NCI-H69 (cell line): ENCODE measurements around the gene PTPN5.

Source experiments
- DNase-seq: peaks from one replicate; lab custom pipeline; 2025; lab: John Stamatoyannopoulos, UW

The PTPN5 gene

GRCh38 chr11:18739685-18740084 is 51.9 kb downstream of the PTPN5 start:
- DNase-seq: no peak

GRCh38 chr11:18737642-18738041 is 54.0 kb downstream of the PTPN5 start:
- no peak for DNase-seq

- DNase-seq: no peak
Observed at GRCh38 chr11:18736590-18737148, 54.9 kb downstream of the PTPN5 start.

- DNase-seq: no peak
Observed at GRCh38 chr11:18733202-18733601, 58.4 kb downstream of the PTPN5 start.

- DNase-seq: peak; percentile 31
Observed at GRCh38 chr11:18731949-18732821, 59.4 kb downstream of the PTPN5 start.

- no peak for DNase-seq
Observed at GRCh38 chr11:18731441-18731840, 60.2 kb downstream of the PTPN5 start.

- DNase-seq: no peak
Observed at GRCh38 chr11:18730020-18730419, 61.6 kb downstream of the PTPN5 start.

DNA sequence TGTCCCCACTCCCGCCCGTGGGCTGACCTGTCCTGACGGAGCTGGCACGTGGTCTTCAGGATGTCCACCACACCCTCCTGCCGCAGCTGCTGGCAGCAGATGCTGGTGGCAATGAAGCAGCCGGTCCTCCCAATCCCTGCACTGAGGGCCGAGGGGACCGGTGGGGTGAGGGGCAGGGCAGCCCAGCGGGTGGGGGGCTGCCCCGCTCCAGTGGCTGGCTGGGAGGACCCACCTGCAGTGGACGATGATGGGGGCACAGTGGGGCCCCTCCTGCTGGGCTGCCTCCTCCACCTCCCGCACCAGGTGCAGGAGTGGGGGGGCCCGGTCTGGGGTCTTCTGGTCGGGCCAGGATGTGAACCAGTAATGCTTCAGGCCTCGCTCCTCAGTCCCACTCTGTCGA is 62.2 kb downstream of the PTPN5 start:
- DNase-seq: no peak

DNA sequence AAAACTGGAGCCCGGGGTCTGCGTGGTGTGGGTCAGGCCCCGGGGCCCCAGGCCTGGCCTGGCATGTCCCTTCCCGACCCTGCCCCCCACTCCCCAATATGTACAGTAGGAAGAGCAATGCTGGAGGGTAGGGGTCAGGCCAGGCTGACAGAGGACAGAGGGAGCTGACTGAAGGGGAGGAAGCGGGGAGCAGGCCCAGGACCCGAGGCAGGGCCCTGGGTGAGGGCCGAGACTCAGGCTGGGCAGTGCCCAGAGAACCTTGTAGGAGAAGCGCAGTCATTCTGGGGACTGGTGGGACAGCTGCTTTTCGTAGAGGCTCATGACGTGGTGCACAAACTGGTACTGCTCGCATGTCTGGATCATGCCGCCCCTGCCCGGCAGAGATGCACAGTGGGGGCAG is 62.9 kb downstream of the PTPN5 start:
- no peak for DNase-seq

- peak; percentile 58 for DNase-seq
Observed at GRCh38 chr11:18727479-18728236, 63.9 kb downstream of the PTPN5 start.

DNA sequence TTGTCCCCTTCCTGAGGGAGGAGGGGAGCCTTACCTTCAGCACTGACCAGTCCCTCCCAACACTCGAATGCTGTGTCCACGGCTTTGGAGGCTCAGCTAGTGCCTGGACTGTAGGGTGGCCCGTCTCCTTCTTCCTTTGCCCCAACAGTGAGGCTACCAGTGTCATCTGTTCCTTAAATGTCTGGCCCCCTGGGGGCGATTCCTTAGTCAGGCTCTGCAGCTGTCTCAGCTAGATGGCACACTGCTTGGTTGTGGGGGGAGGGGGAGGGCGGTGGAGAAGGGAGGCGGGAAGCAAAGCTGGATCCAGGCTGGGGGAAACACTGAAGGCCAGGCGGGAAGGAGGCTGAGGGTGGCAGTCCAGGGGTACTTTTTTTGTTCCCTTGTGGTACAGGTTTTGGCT is 65.6 kb downstream of the PTPN5 start, which contains the start of gene IGSF22:
IGSF22 (minus strand) TSS at position 149 of the 400 bp plus-strand sequence. CDS start 1,952 bp downstream, outside the sequence.
- DNase-seq: no peak

GRCh38 chr11:18723991-18724390 is 67.6 kb downstream of the PTPN5 start:
- peak; percentile 50 for DNase-seq

GRCh38 chr11:18722293-18722637 is 69.3 kb downstream of the PTPN5 start:
- DNase-seq: no peak

GRCh38 chr11:18721561-18722292 is 69.9 kb downstream of the PTPN5 start:
- peak; percentile 58 for DNase-seq

- peak; percentile 81 for DNase-seq
Observed at GRCh38 chr11:18720808-18721560, 70.6 kb downstream of the PTPN5 start.

- no peak for DNase-seq
Observed at GRCh38 chr11:18720091-18720807, 71.3 kb downstream of the PTPN5 start.

DNA sequence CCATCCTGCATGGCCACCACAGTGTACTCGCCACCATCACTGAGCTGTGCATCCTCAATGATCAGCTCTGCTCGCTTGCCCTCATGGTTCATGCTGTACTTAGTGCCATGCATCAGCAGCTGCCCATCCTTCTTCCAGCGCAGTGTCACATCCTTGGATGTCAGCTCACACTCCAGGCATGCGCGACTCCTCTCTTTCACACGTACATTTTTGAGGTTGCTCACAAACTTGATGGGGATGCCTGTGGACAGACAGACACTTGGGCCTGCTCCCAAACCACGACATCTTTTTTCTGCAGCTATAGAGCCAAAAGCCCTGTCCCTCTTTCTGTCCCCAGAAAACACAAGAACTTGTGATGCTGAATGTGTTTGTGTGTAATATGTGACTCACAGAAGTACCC is 76.1 kb downstream of the PTPN5 start:
- no peak for DNase-seq

- DNase-seq: no peak
Observed at GRCh38 chr11:18714443-18714780, 77.2 kb downstream of the PTPN5 start.

DNA sequence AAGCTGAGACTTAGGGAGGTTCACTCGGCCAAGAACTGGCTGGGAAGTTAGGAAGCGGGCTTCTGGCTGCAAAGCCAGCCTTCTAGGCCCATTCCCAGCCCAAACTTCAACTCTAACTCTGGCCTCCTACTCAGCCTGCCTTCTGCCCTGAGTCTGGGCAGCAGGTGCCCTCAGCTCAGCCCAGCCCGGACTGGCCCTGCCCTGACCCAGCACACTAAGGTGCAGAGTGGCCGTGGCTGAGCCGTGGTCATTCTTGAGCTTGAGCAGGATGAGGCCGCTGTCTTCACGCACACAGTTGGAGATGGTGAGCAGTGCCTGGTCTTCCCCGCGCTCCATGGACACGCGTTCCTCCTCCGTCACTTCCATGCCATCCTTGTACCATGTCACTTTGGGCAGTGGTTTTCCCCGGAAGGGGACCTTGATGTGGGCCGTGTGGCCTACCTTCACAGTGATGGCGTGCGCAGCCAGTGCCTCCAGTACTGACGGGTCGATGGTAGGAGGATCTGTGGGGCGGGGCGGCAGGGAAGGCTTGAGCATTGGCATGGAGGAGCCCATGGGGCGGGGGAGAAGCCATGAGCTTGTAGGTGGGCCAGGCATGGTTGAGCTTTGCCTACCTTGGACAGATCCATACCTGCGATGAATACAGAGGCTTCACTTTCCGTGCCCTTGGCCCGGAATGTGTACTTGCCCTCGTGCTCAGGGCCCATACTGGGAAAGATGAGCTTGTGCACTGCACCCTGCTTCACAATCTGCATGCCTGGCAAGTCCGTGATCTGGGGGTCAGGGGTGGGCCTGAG is 77.8 kb downstream of the PTPN5 start:
- DNase-seq: no peak

- DNase-seq: no peak
Observed at GRCh38 chr11:18710545-18710944, 81.1 kb downstream of the PTPN5 start.
